ENCODE measurements around the gene PIN1. TPM values are rescaled to one million over a fixed set of nuclear protein-coding genes. Genes with fewer than 3 reads are reported as not detected.

Gene PIN1
- total and polyA plus RNA-seq, 2 of the 13 experiments (the other 11 are each of a cell fraction or from before 2014, with no cell fraction given), result 31.9 to 72.0 TPM

DNA sequence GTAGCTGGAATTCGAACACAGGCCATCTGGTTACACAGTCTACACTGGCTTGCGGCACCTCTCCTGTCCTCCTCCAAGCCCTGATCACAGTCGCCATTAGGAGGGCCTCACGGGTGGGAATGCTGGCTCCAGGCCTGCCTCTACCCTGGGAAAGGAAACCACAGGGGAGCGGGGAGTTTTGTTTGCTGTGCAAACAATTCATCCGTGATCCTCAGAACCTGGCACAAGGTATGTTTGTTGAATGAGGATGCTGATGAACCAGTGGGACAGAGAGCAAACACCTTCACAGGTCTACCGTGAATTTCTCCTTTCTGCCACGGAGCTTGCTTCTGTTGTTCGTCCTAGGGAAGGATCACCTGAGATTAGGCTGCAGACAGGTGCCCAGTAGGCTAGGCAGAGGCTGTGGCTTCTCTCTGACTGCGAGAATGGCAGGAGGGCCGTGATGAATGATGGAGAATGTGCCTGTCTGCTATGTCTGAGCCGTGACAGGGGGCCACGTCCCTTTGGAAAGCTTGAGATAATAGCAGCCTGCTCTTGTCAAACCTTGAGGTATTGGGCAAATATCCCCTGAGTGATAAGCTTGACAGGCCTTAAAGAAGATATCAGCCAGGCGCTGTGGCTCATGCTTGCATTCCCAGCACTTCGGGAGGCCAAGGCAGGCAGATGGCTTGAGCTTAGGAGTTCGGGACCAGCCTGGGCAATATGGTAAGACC, 36.7 kb downstream of the PIN1 start (continued):
- no peak for TF ChIP-seq EHMT2 (IDR thresholded peaks at IDR 0.05; ENCODE audit: borderline replicate concordance, low read depth, low read length)
- 0 out of 2 replicates have a peak, but pooled peaks have one; percentile 41 for TF ChIP-seq KDM1A (CRISPR knock-in tag; IDR thresholded peaks at IDR 0.05)
- peak; percentile 61 for TF ChIP-seq ZFX (CRISPR knock-in tag; IDR thresholded peaks at IDR 0.05; ENCODE audit: low read depth)
- TF ChIP-seq NCOA1 (CRISPR knock-in tag; IDR thresholded peaks at IDR 0.05), result no peak
- TF ChIP-seq, protein P1, sequence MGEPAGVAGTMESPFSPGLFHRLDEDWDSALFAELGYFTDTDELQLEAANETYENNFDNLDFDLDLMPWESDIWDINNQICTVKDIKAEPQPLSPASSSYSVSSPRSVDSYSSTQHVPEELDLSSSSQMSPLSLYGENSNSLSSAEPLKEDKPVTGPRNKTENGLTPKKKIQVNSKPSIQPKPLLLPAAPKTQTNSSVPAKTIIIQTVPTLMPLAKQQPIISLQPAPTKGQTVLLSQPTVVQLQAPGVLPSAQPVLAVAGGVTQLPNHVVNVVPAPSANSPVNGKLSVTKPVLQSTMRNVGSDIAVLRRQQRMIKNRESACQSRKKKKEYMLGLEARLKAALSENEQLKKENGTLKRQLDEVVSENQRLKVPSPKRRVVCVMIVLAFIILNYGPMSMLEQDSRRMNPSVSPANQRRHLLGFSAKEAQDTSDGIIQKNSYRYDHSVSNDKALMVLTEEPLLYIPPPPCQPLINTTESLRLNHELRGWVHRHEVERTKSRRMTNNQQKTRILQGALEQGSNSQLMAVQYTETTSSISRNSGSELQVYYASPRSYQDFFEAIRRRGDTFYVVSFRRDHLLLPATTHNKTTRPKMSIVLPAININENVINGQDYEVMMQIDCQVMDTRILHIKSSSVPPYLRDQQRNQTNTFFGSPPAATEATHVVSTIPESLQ (CRISPR knock-in tag; conservative IDR thresholded peaks at IDR 0.05), result no peak
- TF ChIP-seq MTF2 (CRISPR knock-in tag; IDR thresholded peaks at IDR 0.05; ENCODE audit: borderline replicate concordance), result no peak
- TF ChIP-seq ZNF7 (CRISPR knock-in tag; IDR thresholded peaks at IDR 0.05), result no peak
- TF ChIP-seq, protein P2, sequence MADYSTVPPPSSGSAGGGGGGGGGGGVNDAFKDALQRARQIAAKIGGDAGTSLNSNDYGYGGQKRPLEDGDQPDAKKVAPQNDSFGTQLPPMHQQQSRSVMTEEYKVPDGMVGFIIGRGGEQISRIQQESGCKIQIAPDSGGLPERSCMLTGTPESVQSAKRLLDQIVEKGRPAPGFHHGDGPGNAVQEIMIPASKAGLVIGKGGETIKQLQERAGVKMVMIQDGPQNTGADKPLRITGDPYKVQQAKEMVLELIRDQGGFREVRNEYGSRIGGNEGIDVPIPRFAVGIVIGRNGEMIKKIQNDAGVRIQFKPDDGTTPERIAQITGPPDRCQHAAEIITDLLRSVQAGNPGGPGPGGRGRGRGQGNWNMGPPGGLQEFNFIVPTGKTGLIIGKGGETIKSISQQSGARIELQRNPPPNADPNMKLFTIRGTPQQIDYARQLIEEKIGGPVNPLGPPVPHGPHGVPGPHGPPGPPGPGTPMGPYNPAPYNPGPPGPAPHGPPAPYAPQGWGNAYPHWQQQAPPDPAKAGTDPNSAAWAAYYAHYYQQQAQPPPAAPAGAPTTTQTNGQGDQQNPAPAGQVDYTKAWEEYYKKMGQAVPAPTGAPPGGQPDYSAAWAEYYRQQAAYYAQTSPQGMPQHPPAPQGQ (CRISPR knock-in tag; IDR thresholded peaks at IDR 0.05; ENCODE audit: borderline replicate concordance), result no peak
- TF ChIP-seq FOXA1 (IDR thresholded peaks at IDR 0.05), result no peak
- peak; percentile 35; the same call in 1 of the 2 replicates for TF ChIP-seq FOXA1 (CRISPR knock-in tag; IDR thresholded peaks at IDR 0.05)
- no peak for TF ChIP-seq SYNCRIP (IDR thresholded peaks at IDR 0.05; ENCODE audit: insufficient read depth, low read depth, low read length)
- no peak for TF ChIP-seq KDM5A (IDR thresholded peaks at IDR 0.05; ENCODE audit: borderline replicate concordance, low read length)
- no peak for TF ChIP-seq ZFAT (CRISPR knock-in tag; conservative IDR thresholded peaks at IDR 0.05)
- no peak for TF ChIP-seq REPIN1 (CRISPR knock-in tag; IDR thresholded peaks at IDR 0.05; ENCODE audit: borderline replicate concordance, low read depth)
- TF ChIP-seq, protein P3, sequence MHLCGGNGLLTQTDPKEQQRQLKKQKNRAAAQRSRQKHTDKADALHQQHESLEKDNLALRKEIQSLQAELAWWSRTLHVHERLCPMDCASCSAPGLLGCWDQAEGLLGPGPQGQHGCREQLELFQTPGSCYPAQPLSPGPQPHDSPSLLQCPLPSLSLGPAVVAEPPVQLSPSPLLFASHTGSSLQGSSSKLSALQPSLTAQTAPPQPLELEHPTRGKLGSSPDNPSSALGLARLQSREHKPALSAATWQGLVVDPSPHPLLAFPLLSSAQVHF (CRISPR knock-in tag; IDR thresholded peaks at IDR 0.05), result no peak
- TF ChIP-seq, protein P4, sequence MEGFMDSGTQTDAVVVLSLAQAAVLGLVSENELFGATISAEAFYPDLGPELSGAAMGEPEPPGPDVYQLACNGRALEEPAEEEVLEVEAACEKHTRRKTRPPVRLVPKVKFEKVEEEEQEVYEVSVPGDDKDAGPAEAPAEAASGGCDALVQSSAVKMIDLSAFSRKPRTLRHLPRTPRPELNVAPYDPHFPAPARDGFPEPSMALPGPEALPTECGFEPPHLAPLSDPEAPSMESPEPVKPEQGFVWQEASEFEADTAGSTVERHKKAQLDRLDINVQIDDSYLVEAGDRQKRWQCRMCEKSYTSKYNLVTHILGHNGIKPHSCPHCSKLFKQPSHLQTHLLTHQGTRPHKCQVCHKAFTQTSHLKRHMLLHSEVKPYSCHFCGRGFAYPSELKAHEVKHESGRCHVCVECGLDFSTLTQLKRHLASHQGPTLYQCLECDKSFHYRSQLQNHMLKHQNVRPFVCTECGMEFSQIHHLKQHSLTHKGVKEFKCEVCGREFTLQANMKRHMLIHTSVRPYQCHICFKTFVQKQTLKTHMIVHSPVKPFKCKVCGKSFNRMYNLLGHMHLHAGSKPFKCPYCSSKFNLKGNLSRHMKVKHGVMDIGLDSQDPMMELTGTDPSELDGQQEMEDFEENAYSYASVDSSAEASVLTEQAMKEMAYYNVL (CRISPR knock-in tag; IDR thresholded peaks at IDR 0.05; ENCODE audit: borderline replicate concordance), result peak; percentile 40; the same call in 1 of the 2 replicates
- no peak for TF ChIP-seq KLF9 (CRISPR knock-in tag; IDR thresholded peaks at IDR 0.05; ENCODE audit: low read depth)
- TF ChIP-seq, protein P5, sequence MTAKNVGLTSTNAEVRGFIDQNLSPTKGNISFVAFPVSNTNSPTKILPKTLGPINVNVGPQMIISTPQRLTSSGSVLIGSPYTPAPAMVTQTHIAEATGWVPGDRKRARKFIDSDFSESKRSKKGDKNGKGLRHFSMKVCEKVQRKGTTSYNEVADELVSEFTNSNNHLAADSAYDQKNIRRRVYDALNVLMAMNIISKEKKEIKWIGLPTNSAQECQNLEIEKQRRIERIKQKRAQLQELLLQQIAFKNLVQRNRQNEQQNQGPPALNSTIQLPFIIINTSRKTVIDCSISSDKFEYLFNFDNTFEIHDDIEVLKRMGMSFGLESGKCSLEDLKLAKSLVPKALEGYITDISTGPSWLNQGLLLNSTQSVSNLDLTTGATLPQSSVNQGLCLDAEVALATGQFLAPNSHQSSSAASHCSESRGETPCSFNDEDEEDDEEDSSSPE (CRISPR knock-in tag; IDR thresholded peaks at IDR 0.05), result peak; percentile 34; the same call in 1 of the 2 replicates
- TF ChIP-seq, protein P6, sequence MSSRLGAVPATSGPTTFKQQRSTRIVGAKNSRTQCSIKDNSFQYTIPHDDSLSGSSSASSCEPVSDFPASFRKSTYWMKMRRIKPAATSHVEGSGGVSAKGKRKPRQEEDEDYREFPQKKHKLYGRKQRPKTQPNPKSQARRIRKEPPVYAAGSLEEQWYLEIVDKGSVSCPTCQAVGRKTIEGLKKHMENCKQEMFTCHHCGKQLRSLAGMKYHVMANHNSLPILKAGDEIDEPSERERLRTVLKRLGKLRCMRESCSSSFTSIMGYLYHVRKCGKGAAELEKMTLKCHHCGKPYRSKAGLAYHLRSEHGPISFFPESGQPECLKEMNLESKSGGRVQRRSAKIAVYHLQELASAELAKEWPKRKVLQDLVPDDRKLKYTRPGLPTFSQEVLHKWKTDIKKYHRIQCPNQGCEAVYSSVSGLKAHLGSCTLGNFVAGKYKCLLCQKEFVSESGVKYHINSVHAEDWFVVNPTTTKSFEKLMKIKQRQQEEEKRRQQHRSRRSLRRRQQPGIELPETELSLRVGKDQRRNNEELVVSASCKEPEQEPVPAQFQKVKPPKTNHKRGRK (CRISPR knock-in tag; IDR thresholded peaks at IDR 0.05), result no peak
